ENCODE results near the gene ANKFN1.

GRCh38 chr17:56175299-56175955 lies 22.2 kb downstream of the ANKFN1 start:
- no peak for TF ChIP-seq ZFX (IDR thresholded peaks at IDR 0.05; ENCODE audit: borderline replicate concordance)
- TF ChIP-seq CTCF (IDR thresholded peaks at IDR 0.05), result no peak

Data from 22Rv1 (cell line).